HG03280 (cell line): ENCODE results near the gene TMEM238.
"Not testable (repeated sequence)": the region's sequence is repeated elsewhere in the genome, so short reads cannot be mapped to it uniquely, and the experiment has no call there.

Experiments
- ATAC-seq: cut with Tn5 transposase; IDR thresholded peaks from one replicate; pipeline ENCODE4 v1.9.1; 2021; ENCODE audit warnings: mild to moderate bottlenecking, moderate library complexity; ENCODE audit not compliant: unreplicated experiment

The TMEM238 gene

DNA sequence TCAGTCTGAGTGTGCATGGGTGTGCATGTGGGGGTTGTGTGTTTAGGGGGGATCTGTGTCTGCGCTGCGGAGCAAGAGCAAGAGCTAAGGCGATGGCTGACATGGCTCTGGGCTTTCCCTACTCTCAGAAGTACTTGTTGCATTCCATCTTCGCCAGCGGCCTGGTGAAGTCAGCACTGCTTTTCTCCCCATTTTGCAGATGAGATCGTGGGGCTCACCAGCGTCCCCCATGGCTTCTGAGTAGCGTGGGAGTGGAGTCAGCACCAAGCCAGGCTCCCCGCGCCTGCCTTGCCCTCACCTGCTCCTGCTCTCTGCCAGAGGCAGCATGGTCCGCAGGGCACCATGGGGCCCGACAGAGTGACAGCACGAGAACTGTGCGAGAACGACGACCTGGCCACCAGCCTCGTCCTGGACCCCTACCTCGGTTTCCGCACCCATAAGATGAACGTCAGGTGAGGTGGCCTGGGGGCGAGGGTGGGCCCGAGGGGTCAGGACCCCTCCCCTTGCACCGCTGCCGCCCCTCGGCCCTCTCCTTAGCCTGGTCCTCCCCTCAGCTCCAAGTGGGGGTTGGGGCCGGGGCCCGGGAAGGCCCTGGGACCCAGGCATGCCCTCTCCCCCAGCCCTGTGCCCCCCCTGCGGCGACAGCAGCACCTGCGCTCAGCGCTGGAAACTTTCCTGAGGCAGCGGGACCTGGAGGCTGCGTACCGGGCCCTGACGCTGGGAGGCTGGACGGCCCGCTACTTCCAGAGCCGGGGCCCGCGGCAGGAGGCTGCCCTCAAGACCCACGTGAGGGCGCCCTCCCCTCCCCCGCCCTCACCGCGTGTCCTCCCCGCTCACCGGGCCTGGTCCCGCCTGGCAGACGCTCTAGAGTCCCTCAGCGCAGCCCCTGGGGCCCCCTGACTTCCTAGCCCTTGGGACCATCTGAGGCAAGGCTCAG is 42.2 kb downstream of the TMEM238 start:
- no peak for ATAC-seq

DNA sequence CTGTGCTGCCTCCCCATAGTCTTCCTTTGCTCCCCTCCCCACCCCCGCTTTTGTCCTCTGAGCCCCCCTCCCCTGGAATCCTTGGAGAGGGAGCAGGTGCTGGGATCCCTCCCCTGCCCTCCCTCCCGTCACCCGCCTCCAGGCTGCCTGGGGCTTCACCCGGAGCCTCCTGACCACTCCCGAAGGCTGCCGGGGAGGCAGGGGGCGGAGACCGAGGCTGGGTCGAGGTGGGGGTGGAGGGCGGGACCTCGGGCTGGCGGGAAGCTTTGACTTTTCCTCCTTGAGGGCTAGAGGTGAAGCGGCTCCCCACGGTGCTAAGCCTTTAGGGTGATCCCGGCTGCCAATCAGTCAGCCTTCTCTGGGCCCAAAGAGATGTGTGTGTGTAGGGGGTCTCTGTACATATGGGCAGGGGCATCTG is 42.9 kb downstream of the TMEM238 start:
- ATAC-seq: no peak

DNA sequence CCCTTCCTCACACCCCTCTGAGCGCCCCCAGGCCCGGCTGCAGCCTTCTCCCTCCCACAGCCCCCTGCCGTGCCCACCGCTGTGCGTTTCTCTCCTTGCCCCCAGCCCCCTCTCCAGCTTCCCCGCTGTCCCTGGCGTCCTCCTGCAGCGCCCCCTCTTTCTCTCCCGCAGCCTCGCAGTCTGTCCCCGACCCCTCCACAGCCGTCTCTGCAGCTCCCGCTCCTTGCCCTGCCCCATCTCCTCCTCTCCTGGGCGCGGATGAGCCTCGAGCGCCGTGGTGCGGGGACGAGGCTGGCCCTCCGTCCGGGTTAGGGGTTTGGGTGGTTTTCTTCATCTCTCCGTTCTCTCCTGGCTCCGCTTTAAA is 43.3 kb downstream of the TMEM238 start:
- ATAC-seq: no peak

DNA sequence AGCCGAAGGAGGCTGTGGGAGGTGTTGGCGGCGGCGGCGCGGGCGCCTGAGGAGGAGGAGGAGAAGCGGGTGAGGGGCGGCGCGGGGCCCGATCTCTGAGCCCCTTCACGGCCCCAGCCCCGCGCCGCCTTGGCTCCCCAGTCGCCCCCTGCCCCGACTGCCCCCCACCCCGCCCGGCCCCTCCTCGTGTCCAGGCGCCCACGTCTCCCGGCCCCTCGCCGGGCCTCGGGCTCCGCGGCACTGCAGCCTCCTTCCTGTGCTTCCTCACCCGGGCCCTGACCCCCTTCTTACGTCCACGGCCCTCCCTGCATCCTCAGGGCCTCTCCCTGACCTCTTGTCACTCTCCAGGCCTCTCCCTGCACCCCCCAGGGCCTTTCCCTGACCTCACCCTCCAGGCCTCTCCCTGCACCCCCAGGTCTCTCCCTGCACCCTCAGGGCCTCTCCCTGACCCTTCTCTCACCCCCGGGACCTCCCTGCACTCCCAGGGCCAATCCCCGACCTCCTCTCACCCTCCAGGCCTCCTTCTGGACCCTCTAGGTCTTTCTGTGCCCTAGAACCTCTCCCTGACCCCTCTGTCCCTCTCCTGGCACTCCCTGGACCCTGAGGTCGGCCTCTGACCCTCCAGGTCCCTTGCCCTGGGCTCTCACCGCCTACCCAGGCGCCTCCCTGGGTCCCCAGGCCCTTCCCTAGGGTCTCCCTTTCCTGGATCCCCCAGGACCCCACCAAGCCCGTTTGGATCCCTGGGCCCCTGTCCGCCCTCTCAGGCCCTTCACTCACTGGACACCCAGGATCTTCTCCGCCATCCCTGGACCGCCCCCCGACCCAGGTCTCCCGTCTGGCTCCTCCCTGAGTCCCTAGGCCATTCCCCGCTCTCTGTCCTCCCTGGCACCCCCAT is 44.0 kb downstream of the TMEM238 start:
- no peak for ATAC-seq

DNA sequence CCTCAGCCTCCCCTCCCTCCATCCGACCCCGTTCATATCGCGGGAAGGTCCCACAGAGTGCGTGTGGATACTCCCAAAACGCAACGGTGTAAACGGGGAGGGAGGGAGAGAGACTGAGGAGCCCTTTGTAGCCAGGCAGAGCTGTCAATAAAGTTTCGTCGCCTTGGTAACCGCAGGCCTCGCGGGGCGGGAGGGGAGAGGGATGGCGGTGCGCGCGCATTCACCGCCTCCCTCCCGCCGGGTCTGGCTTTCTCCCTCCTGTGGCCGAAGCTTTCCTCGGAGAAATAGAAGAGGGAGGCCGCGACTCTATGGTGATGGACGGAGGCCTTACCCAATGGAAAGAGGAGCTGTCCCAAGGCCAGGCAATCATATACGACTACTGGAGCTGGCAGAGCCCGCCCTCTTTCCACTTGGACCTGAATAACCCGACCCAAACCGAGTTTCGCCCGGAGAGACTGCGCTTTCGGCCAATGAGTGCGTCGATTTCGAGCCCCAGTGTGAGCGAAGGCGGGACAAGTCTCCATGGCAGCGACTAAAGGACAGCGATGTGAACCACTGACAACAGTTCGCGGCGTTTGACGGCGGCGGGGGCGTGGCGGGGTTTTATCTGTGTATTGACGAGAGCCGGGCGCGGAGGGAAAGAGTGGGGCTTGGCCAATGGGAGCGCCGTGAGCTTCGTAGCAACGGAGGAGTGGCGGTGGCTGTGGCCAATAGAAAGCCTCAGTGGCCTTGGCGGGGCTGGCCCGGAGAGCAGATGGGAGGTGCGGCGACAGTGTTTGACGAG is 44.8 kb downstream of the TMEM238 start, which contains the start of gene KMT5C:
TSS of gene KMT5C (plus strand) at position 772 of the 784 bp plus-strand sequence. CDS start 2,061 bp downstream, outside the sequence.
- peak; percentile 83 for ATAC-seq

DNA sequence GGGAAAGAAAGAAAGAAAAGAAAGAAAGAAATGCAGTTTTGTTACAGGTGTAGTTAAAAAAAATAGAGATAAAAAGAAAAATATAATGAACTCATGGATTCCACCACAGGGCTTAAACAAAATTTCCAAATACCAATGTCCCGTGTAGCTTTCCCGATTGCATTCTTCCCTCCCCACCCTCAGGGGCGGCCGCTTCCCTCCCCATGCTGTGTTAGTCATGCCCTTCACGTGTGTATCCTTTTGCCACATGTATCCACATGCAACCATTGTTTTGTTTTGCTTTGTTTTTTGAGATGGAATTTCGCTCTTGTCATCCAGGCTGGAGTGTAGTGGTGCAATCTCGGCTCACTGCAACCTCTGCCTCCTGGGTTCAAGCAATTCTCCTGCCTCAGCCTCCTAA is 48.0 kb downstream of the TMEM238 start:
- no peak for ATAC-seq

DNA sequence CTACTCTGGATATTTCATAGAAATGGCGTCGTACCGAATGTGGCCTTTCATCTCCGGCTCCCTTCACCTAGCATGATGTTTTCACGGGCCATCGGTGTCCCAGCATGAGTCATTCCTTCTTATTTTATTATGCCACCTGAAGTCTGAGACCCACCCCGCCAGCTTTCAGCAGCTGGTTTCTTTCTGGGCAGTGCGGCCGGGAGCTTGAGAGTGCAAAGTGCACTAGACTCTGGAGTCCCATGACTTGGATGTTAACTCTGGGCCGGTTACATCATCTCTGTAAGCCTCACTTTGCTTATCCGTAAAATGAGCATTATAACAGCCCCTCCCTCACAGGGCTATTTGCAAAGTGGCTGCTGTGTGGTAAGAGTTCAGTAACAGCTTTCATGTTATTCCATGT is 50.2 kb downstream of the TMEM238 start:
- no peak for ATAC-seq

DNA sequence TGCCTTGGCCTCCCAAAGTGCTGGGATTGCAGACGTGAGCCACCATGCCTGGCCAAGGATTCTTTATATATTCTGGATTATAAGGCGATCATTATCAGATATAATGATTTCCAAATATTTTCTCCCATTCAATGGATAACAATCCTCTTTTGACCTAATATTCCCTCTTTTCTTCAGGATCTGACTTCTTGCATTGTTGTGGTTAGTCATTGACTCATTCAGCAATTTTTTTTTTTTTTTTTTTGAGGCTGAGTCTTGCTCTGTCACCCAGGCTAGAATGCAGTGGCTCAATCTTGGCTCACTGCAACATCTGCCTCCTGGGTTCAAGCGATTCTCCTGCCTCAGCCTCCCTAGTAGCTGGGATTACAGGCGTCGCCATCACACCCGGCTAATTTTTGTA is 54.3 kb downstream of the TMEM238 start:
- ATAC-seq: not testable (repeated sequence)
